Stimulated activated CD8-positive, alpha-beta memory T cell treated with anti-CD3 and anti-CD28 coated beads, Interleukin-7, amount 100 ng/mL, for 4 hours (primary cell): ENCODE measurements around the gene AURKA.
"Not testable (repeated sequence)": the region's sequence is repeated elsewhere in the genome, so short reads cannot be mapped to it uniquely, and the experiment has no call there.

ENCODE experiments used
- DNase-seq, 2 donors: peaks; one replicate each; pipeline ENCODE4 v3.0.0-alpha.2; 2020; ENCODE audit warnings: low read depth in 2 of 2

The AURKA gene

GRCh38 chr20:56391596-56392131 lies 351 bp downstream of the AURKA start:
- DNase-seq: no peak

DNA sequence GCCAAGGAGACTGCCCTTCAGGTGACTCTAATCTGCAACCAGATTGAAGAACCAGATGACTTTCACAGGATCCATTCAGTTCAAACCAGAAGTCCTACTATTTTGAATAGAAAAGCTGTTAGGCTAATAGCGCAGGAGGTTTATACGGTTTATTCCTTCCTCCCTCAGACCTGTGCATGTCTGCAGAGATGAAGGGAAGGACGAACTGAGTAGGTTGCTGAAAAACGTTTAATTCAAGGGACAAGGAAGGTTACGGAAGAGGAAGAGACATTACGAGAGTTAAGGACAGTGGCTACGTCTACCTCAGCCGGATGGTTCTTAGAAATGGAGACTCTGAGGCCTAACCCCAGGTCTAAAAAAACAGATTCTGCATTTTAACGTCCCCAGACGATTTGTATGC lies 978 bp downstream of the AURKA start:
- no peak for DNase-seq

DNA sequence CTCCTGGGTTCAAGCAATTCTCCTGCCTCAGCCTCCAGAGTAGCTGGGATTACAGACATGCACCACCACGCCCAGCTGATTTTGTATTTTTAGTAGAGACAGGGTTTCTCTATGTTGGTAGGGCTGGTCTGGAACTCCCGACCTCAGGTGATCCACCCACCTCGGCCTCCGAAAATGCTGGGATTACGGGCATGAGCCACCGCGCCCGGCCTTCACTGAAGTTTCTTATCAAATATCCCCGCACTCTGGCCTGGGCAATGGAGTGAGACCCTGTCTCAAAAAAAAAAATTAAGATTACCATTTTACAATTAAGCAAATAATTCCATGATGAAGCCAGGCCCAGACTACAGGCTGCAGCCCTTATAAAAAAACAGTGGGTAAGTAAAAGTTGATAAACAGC lies 1.6 kb downstream of the AURKA start:
- DNase-seq: not testable (repeated sequence)

GRCh38 chr20:56389807-56390206 lies 2.2 kb downstream of the AURKA start:
- no peak for DNase-seq

- DNase-seq: no peak
These were observed 3.1 kb downstream of the AURKA start for GRCh38 chr20:56388882-56389281.

DNA sequence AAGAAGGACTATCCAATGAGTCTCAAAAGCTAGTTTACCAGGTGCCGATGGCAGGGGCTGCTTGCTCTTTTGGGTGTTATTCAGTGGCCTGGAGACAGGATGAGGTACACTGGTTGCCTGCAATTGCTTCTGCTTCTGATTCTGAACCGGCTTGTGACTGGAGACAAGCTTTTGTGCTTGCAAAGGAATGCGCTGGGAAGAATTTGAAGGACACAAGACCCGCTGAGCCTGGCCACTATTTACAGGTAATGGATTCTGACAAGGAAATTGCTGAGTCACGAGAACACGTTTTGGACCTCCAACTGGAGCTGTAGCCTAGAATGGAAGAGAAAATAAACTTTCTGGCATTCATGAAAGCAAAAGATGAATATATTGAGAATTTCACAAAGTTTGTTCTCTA lies 5.8 kb downstream of the AURKA start:
- DNase-seq: no peak

DNA sequence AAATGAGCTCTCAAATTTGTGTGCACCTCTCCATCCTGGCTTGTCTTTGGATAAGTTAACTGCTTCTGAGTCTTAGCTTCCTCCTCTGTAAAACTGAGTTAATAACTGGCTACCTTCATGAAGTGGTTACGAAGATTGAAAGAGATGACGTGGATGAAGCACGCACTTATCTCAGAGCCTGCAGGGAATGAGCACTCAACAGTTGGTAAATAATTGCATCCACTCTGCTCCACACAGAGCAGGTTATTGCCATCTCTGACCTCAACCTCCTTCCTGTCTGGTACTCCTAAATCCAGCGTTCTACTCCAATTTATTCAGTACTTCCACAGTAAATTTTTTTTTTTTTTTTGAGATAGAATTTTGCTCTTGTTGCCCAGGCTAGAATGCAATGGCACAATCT lies 6.9 kb downstream of the AURKA start:
- DNase-seq: no peak

GRCh38 chr20:56383334-56383733 lies 8.7 kb downstream of the AURKA start:
- no peak for DNase-seq

GRCh38 chr20:56382696-56383095 lies 9.3 kb downstream of the AURKA start:
- DNase-seq: no peak

DNA sequence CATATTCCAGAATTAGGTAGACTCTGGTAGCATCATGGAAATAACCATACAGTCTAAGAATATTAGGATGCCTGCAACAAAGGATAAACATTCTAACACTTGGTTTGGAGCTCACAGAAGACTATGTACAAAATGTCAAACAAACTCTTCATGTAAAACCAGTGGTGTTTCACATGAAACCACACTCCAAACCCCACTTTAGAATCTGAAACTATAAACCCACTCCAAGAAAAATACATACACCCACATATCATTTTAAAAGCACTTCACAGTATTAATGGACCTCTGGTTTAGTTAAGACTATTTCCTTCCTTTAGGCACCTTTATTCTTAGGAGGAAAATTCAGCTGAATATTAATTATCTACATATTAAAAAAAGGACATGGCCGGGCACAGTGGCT lies 10.5 kb downstream of the AURKA start:
- DNase-seq: no peak

- no peak for DNase-seq
These were observed 11.6 kb downstream of the AURKA start for GRCh38 chr20:56380375-56380774.

- no peak for DNase-seq
These were observed 13.6 kb downstream of the AURKA start for GRCh38 chr20:56378386-56378785.

DNA sequence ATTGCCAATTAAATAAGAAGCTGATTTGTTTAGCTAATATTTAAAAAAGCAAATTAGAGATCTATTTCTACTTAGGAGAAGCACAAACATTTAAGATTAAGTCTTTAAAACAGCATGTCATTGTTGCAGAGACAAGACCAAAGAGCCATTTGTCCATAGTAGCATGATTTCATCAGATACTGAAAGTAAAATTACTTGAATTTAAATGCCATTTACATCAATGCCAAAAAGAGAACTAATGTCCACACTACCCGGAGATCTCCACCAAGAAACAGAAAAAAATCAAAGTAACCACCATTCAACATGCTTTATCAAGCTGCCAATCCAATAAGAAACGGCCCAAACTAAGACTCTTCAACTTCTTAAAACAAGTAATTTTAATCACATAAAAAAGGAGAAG lies 15.7 kb downstream of the AURKA start:
- DNase-seq: no peak

- no peak for DNase-seq
These were observed 18.1 kb downstream of the AURKA start for GRCh38 chr20:56373942-56374341.

GRCh38 chr20:56372850-56373249 lies 19.2 kb downstream of the AURKA start:
- no peak for DNase-seq

DNA sequence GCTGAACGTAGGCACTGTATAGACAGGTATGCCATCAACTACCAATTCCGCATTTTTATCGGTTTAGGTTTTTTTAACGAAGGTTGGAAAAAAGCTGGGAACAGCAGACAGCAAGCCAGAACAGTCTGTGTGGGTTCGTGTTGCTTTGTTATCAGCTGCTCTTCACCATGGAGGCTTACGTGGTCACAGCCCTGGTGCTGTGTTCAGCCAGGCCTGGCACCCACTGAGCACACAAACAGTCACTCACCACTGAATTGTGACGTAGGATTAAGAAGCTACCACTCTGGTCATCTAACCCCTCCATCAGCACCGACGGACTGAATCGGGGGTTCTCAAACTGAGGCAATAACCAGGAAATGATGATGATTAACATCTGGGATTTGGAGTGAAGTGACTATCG lies 20.0 kb downstream of the AURKA start:
- no peak for DNase-seq

- no peak for DNase-seq
These were observed 22.8 kb downstream of the AURKA start for GRCh38 chr20:56369179-56369578.

DNA sequence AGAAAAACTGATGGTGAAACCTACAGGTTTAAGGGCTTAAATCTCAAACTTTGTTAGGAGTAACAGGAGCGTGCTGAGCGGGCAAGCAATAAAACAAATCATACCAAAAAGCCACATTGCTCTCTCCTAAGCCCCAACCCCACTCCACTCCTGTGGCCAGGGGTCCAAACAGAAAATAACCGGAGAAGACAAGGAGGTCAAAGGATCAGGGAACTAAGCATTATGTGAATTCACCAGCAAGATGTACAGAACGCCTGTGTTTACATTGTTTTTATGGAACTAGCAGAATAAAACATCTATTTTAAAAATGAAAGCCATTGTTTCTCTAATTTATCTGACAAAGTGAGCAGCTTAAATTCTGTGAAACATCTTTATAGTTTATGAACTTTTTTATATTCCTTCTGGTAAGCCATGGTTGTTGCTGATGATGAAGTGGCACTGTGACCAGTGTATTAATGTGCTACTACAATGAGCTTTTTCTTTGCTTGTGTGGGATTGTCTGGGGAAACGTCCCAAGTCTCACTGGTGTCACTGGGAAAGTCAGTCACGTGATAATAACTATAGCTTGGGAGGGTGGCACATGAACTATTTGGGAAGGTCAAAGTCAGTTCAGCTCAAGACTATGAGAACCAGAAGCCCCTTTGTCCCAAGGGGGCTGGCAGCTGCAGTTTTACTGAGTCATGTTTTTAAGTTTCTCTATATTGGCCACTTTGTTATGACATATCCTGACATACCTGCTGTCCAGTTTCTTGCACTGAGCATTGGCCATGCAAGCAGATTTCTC lies 23.5 kb downstream of the AURKA start:
- no peak for DNase-seq

DNA sequence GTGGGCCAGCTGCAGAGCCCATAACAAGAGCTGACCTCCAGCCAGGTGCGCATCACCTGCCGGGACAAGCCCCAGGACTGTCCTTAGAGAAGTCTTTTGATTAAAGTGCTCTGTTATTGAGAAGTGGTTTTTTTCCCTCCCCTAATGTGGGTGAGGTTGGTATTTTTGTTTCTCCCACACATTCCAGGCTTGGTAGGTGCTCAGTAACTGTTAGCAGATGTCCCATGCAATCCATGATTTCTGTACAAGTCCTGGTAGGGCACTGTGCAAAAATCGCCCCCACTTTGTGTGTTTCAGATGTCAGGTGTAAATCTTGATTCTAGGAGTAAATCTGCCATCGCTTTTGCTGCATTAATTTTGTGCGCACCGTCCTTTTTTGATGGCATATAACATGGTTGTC lies 28.5 kb downstream of the AURKA start:
- no peak for DNase-seq

- DNase-seq: no peak
These were observed 29.1 kb downstream of the AURKA start for GRCh38 chr20:56362833-56363413.

DNA sequence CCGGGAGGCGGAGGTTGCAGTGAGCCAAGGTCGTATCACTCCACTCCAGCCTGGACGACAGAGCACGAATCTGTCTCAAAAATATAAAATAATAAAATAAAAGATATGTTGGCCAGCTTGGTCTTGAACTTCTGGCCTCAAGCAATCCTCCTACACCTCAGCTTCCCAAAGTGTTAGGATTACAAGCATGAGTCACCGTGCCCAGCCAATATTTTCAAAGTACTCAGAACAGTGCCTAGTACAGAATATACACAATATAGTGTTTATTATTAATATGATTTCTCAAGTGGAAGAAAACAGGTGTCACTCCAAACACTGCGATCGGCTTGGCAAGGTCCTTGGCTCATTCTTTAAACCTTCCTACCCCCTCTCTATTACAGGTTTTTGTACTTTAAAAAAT lies 30.1 kb downstream of the AURKA start:
- DNase-seq: no peak

DNA sequence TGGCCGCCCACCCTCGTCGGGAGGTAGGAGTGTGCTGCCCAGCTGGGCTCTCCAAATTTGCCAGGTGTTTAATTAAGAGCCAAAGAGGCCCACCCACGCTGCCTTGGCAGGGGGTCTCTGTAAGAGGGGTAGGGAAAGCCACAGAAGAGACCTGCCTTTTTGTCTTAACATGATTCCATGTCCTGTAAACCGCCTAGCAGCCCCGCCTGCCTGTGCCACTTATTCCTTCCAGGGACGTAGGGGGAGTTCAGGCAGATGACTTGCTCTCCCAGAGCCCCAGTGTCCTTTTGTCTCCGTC lies 31.2 kb downstream of the AURKA start:
- DNase-seq: no peak

GRCh38 chr20:56360133-56360907 lies 31.7 kb downstream of the AURKA start:
- DNase-seq: no peak
